GM21447 (cell line): ENCODE results near the gene SMOC2.

Experiments
- ATAC-seq: cut with Tn5 transposase; IDR thresholded peaks from one replicate; pipeline ENCODE4 v1.9.1; 2021; ENCODE audit not compliant: unreplicated experiment

The SMOC2 gene

DNA sequence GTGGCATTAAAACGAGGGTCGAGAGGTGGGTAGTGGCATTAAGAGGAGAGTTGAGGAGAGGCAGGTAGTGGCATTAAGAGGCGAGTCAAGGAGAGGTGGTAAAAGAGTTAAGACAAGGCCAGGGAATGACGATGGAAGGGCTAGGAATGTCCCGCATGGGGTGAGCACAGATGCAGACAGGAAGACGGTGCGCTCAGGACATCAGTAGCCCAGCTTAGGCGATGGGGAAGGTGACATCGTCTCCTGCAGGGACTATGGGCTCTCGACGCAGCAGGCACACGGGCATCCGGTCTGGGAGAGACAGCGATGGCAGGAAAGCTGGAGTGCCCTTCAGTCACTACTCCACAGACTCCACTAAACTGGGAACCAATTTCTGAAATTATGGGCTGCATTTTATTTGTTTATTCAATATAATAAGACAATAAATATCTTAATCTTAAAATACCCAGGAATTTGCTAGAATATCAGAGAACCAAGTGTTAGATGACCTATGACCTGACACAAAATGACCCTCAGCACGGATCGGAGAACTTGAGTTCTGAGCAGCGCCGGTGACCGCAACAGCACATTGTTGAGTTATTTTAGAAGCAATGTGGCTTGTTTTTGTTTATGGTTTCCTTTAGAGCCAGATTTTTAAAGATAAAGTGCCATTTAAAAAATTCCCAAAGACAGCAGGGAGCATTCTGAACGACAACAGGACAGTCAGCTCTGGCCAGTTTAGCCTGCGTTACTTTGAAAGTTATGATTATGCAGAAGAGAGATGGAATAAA lies 177.7 kb downstream of the SMOC2 start:
- no peak for ATAC-seq

DNA sequence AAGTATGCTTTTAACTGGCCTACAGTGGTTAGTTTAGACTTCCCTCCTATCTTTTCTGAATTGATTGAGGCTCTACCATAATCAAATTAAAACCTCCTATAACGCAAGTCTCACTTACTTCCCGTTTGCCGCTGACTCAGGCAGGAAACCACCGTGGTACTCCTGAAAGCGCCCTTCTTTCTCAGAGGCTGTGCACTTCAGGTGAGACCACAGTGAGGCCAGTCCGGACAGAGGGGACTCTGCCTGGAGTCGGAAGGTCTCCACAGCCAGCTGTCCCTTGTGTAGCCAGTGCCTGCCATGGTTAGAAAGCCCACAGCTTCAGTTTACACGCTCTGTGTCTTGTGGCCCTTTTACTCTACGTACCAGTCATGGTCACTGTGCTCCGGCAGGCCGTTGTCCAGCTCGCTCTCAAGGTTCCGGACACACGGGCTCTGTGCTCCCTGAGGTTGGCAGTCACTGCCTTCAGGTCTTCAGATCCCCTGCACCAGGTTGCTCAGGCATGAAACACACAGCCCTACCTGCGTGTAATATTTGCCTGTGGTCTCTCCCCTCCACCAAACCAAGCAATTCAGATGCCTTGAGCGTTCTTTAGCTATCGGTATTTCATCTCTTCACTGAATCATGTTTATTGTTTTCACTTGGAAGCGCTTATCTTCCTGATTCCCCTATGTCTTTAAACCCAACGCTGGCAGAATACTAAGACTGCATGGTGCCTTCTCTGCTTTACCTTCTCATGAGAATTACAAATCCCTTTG lies 178.8 kb downstream of the SMOC2 start:
- no peak for ATAC-seq

DNA sequence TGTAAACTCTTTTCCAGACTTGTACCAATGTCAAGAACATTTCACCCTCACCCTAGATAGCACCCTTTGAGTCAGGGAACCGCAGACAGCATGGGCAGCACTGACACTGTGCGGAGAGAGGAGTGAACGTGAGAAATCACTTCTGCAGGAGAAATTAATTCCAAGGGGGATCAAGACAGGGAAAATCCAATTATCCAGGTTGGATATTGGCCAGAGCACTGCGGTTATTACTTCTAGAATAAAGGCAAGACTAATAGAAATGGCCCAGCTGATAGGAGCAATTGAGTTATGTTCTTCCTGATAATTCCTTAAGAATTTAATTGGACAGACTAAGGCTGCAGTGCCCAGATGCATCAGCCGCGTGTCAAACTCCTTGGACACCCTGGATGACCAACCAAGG lies 179.6 kb downstream of the SMOC2 start:
- ATAC-seq, result no peak

DNA sequence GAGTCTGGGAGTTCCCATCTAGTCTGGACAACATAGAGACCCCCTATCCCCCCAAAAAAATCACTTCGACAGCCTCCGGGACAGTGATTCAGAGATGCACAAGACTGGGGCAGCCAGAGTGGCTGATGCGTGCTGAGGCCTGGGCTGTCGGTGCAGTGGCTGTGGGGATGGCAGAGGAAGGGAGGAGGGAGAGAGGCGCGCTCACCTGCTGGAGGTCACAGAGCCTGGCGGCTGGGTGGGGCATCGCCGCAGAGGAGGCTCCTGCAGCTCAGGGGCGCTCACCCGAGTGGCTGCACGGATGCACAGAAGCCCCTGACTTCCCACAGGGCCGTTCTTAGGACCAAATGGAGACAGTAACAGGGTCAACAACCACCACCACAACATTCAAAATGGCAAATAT lies 182.8 kb downstream of the SMOC2 start:
- no peak for ATAC-seq

DNA sequence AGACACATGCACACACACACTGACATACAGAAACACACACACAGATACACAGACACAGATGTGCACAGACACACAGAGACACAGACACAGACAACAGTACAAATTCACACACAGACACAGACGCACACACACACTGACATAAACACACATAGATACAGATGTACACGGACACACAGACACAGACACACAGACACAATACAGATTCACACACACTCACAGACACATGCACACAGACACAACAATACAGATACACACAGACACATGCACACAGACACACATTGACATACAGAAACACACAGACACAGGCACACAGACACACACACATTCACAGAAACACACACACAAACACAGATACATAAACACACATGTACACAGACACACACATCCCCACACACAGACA lies 183.6 kb downstream of the SMOC2 start:
- ATAC-seq, result no peak

DNA sequence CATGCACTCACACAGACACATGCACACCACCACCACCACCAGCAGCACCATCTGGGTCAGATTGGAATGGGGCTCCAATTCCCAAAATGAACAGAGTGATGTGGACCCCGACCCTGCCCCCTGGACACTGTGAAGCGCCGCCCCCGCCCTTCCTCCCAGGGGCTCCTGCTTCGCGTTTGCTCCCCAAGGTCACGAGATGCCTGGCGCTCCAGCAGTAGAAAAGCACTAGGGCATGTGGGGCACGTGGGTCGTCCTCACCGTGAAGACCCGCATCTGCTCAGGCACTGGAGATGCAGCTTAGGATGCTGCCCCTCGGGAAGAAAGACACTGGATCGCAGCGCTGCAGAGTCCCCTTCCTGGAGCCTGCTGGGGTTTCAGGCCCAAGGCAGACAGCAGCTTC lies 184.0 kb downstream of the SMOC2 start:
- ATAC-seq, result no peak

DNA sequence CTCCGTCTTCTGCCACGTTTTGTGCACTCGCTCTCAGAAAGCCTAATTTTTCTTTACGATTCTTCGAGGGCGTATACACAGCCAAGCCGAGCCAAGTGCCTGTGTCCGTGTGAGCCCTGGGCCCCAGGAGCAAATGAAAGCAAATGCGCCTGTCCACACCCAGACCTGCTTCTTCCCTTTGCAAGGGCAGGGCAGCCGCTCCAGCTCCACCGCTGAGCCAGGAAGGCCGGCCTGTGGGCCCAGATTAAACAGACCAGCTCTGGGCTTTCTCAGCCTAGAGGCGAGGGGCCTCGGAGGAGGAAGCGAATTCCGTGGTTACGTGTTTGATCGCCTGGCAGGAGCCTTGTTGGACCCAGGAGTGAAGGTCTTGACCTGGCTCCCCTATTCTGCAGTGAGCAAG lies 184.6 kb downstream of the SMOC2 start:
- no peak for ATAC-seq

DNA sequence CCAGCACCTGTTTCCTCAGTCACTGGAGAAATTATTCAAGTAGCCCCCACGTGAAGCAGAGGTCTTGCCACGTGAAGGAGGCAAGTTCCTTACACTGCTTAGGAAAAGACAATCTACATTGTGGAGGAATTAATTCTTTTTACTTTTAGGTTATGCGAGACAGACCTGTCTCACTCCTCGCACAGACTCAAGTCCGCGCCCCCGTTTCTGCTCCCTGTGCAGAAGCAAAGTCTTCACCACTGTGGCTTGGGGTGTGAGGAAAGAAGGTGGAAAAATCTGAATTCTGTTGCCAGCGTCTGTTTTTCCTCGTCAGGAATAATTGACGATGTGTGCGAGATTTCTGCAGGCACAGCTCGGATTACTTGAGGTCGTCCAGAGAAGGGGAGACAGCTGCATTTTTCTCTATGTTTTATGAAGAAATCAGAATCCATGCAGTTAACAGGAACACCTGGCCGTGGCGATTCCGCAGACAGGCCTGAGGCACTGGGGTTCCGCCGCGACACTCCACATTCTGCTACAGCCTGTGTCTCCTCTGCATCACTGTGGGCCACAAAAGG lies 185.1 kb downstream of the SMOC2 start:
- ATAC-seq, result no peak

DNA sequence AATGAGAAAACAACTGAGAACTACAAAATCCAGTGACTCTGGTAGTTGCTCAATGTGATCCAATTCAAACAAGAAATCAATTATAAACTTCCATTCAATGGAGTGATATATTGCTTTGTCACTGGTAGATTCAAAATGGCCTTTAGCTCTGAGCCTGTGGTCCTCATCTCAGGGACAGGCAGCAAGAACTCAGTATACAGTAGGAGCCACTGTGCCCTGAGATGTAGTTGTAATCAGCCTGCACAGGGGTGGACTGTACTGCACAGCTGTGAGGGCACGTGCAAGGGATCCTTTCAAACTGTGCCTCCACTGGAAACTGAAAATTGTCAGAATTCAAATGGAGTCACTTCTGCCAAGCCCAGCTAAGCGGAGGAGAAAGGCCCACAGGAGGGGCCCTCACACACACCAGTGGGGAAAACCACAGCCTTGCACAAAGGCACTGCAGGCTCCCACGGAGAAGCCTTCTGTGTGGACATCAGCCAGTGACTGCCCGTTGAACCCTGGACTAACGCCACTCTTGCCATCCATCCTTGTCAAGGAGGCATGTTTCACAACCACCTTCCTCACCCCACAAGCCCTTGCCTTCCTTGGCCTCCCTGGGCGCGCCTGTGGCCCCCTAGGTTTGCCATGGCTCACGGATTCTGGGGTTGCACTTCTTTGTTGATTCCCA lies 186.7 kb downstream of the SMOC2 start:
- no peak for ATAC-seq

DNA sequence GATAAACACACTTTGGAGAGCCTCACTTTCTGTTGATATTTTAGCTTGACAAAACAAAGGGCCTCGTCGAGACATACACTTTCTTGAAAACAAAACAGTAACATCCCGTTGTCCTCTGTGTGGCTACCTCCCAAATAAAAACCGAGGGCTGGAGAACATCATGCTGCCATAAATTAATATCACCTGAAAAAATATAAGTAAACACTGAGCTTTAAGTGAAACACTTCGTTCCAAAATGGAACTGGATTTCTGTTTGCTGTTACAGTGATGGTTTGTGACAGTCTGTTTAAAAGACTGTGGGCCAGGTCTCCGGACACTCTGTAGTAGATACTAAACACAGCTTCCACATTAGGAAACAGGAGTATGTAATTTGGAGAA lies 187.2 kb downstream of the SMOC2 start:
- ATAC-seq, result no peak

DNA sequence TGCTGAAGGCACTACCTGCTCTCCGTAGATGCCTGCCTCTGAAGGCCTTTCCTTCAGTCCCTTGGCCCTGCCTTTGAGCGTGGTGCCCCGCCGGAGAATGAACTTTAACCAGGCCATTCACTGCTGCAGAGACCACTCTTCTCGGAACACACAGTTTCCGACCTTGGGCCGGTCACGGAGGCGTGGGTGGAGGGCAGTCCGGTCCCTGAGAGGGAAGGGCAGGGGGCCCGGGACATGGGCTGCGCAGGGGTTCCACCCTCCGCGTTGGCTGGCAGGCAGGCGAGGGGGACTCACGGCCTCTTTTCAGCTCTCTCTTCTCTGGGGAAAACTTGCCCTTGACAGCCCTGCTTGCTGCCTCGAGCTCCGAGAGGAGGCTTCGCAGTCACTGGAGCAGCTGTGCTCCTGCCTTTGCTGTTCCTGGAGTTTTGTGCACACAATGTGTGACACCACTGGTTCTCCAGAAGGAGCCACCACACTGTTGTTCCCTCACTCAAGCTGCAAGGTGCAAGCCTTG lies 187.8 kb downstream of the SMOC2 start:
- ATAC-seq, result no peak

DNA sequence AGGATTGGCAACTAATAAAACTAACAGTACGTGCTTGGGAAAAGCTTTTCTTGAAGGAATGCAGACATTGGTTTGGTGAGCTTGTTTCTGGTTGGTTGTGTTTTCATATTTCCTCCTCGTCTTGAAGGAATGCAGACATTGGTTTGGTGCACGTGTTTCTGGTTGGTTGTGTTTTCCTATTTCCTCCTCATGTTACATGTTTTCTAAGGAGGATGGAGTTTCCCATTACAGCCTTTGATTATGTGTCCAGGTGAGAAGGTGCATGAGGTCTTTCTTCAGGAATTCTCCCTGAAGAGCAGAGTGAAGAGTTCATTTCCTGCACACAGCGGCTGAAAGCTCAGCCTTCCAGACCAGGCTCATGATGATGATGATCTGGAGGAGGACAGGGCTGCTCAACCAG lies 190.6 kb downstream of the SMOC2 start:
- ATAC-seq, result no peak

DNA sequence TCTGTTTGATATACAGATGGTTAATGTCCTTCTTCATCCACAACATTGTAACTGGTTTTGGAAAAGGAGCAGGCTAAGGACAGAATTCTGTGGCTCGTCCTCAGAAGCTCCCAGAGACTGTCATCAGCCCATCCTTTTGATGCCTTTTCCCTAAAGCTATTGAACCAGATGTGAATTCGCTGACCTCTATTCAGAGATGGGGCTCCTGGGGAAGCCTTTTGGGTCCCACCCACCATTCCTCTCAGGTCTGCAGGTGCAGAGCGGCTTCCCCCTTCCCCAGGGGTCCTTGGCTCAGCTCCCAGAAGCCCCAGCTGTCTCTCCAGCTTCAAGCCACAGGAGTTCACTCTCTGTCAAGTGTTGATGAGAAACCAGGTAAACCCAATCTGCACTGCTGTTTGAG lies 191.7 kb downstream of the SMOC2 start:
- ATAC-seq, result no peak

DNA sequence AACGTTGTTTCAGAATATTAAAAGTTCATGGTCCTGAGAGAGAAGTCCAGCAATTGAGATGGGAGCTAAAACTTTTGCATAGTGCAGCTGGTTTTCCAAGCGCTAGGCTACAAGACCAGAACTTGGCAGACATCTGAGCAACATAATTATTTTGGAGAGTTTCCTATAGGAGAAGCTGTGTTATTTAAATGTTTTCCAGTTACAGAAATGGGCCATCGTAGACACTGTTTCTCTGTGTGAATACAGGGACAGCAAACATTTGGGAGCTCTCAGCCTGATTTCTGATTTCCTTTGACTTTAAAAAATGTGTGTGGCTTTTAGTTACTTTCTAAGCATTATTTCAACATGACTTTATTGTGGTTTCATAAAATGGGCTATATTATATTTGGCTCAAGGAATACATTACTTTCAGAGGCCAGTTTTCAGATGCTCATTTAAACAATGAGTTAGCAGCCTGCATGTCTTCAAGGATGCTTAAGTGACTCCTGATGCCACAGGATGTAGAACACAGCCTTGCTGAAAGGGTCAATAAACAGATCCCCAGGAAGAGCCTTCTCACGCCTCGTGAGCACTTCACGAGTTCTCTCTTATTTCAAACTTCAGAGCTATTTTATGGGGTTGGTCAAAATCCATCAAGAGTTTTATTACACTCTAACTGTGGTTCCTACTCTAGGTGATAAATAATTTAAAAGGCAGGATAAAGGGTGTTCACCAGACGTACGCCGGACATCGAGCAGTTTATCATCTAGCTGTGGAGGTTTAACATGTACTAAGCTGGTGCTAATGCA lies 193.8 kb downstream of the SMOC2 start:
- no peak for ATAC-seq

DNA sequence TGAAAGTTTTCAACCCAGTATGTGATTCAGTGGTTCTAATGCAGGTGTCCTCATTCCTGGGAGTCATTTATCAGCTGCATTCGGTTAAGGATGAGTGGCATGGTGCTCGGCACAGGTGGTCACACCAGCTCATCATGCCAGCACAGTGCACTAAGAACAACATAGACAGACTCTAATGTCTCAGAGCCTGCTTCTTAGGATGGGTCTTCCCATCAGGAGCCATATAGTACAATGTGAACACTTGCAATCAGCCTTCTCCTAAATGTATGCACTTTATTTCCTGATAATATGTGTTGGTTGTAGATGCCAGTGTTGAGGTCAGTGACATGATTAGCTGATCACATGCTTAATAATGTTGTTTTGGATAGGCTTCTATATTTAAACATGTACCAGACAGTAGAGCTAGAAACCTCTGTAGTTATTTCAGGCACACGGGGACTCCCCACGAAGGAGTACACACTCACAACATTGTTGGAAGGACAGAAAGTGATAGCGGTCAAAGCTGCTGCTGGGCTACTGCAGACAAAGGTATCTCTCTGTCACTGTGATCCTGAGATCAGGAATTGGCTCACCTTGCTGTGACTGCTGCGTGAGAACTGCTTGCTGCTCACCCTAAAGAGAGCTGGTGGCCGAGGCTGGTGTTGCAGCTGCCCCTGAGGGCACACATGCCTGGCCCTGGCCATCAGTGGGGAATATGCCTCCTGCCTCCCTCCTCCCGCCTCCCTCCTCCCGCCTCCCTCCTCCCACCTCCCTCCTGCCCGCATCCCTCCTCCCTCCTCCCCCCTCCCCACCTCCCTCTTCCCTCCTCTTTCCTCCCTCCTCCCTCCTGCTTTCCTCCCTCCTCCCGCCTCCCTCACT lies 195.4 kb downstream of the SMOC2 start:
- no peak for ATAC-seq

DNA sequence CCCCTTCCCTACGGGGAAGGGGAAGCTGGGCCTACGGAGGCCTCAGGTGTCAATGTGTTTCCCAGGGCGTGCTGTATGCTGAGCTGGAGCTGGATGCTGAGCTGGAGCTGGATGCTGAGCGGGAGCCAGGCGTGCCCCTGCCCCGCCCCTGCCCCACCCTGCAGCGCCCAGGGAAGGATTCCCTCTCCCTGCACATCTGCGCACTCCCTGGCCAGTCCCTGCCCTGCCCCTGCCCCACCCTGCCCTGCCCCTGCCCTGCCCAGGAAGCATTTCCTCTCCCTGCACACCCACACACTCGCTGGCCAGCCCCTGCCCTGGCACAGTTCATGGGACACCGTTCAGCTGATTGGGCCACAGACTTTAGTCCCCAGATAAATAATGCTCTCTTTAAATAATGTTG lies 196.8 kb downstream of the SMOC2 start:
- ATAC-seq, result no peak

DNA sequence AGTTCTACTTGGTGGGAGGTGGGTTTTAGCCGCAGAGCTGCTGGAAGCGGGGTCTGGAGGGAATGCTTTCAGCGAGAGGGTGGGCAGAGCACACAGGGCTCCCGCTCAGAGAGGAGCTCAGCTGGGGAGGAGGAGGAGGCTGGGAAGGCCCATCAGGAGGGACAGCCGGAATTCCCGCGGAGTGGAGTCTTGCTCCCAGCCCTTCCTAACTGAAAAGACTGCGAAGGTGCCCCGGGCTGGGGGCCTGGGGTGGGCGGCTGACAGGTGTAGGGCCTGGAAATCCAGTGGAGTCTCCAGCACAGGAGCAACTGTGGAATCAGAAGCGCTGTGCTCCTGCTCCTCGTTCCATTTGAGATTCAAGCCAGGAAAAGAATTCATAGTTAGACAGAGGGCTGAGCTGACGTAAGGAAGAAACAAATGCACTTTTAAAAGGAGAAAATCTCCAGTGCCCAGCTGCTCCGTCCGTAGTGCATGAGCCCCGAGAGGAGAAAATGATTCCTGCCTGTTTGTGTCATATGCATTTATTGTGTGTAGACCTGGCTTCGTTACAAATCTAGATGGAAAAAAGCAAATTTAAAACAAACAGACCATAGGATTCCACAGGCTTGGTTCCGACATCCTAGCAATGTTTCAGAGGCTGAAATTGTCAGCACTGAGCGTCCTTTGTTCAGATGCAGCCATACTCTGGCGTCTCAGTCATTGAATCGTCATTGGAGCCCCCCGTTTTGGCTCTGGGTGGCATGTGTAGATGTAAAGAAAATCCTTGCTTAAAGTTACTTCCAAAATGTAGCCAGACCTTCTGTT lies 197.7 kb downstream of the SMOC2 start:
- no peak for ATAC-seq

DNA sequence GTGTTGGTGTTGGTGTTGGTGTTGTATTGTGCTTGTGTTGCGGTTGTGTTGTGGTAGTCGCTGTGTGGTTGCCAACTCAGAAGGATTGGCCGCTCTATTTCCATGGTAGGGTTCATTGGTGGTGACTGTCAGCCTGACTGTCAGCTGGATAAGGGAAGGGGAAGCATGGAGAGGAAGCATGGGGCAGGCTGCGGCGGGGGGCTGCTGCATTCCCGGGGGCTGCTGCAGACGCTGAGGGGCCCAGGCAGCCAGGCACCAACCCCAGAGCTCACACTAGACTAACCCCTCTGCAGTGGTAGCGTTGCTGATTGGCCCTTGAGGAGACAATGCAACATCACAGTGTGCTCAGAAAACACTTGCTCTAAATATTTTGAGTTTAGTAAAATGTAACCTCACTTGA lies 199.2 kb downstream of the SMOC2 start:
- no peak for ATAC-seq

DNA sequence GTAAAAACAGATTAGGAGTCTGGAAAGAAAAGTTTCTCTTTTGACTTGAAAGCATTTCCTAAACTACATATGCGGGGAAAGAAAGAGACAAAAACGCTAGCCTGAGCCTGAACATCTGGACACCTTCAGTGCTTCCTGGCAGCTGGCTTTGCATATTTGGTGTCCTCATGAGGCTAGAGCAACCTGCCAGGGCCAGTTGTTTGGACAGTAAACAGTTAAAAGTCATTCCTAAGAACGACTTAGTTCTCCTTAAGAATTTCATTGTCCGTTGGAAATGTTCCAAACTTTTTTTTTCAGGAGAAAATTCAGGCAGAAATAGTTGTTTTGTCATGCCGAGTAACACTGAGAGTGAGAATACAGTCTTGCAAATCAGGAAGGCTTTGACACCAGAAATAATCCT lies 199.8 kb downstream of the SMOC2 start:
- ATAC-seq, result no peak
